GM11168 (cell line): ENCODE results near the gene IQSEC3.
"Not testable (repeated sequence)": the region's sequence is repeated elsewhere in the genome, so short reads cannot be mapped to it uniquely, and the experiment has no call there.

Source experiments
- in situ Hi-C: fragments of 300-500 bp; cut with MboI; formaldehyde crosslinking; loops from one replicate; pipeline ENCODE4 v1.12.0; 2022; ENCODE audit warnings: low sequenced_read_pairs; ENCODE audit not compliant: unreplicated experiment

IQSEC3 gene

GRCh38 chr12:133616-134232, 67.2 kb downstream of the IQSEC3 start:
- in situ Hi-C loops: not testable (repeated sequence)

DNA sequence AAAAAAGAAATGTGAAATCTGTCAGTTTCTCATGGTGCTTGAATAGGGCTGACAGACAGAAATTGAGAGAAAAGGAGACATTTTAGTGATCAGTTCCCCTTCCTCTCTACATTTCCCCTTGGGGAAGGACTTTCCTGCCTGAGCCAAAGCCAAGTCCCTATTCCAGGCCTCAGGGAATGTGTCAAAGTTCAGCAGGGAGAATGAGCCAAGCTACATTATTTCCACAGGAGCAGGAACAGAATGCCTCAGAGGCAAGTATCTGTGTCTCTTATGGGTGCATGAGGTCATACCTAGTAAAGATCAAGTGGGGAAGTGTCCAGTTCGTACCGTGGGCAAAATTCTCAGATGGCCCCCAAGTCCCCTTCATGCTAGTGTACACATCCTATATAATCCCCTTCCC, 68.6 kb downstream of the IQSEC3 start:
- in situ Hi-C loops: no loop called here

DNA sequence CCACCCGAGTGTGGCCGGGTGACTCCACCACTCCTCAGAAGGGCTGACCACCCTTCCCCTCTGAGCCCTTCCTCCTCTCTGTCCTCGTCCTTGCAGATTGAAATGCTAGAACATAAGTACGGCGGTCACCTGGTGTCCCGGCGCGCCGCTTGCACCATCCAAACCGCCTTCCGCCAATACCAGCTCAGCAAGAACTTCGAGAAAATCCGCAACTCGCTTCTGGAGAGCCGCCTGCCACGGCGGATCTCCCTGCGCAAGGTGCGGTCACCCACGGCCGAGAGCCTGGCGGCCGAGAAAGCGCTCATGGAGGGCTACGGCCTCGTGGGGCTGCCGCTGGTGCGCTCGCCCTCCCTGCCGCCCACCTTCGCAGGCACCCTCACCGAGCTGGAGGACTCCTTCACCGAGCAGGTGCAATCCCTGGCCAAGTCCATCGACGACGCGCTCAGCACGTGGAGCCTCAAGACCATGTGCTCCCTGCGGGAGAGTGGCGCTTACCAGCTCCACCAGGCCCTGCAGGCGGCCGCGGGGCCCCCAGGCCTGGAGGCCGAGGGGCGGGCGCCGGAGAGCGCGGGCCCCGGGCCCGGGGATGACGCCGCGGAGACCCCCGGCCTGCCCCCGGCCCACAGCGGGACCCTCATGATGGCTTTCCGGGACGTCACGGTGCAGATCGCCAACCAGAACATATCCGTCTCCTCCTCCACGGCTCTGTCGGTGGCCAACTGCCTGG, 71.8 kb downstream of the IQSEC3 start:
- in situ Hi-C loops: no loop called here

- in situ Hi-C loops: no loop called here
Measured at GRCh38 chr12:138898-139534, 72.4 kb downstream of the IQSEC3 start.

DNA sequence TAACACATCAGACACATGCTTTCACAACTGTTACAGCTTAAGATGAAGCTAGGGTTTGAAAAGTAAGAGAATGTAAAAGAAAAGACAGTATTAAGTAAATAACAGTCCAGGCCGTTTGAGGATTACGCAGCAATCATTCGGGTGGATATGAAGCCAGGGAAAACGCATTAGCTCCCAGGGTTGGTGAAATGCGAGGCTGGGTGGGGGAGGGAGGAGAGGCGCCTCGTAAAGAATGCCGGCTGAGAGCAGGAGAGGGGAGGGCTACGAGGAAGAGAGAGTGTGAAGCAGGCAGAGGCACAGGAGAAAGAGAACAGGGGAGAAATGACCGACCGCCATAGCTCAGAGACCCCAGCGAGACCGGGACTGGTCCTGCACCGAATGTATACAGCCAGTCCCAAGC, 73.0 kb downstream of the IQSEC3 start:
- in situ Hi-C loops: no loop called here

DNA sequence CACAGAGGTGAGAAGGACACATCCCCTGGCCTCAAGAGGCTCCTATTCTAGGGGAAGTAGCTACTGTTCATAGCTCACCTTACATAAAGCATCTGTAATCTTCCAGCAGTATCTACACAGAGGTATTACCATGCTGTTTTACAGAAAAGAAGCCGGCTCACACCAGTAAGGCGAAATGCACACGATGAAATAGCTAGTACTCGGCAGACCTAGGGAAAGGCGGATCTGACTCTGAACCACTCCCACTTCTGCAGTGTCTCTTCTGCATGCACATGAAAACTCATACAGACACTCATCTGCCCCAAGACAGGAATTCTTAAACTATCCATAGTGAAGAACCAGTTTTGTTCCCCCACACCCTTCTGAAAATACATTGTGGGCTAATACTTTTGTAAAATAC, 73.6 kb downstream of the IQSEC3 start:
- in situ Hi-C loops: no loop called here

DNA sequence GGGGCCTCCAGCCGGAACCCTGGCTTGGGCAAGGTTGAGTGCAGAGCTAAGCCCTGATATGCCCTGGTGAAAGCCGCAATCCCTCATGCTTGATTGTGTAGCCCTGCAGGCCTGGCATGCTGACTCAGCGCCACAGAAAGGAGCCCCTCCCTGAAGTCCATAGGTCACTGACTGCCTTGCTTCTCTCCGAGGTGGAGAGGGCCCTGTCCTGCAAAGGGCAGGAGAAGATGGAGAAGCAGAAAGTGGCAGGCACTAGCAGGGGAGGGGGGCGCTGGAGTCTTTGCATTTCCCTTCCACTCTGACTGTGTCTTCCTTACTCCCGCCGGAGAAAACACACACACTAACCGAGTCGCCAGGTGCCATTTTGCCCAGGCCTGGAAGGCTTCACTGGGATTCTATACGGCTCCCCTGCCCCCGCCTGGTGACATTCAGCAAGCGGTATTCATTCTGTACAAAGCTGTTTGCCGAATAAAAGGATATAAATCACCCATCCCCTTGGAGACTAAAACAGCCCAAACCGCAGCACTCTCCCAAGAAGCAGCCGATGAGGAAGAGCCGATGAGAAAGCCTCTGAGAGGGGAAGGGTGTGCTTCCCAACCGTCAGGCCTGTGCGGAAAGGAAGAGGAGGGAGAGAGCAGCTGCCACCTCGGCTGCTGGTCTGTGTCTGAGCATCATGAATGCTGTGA, 77.5 kb downstream of the IQSEC3 start:
- in situ Hi-C loops: no loop called here

- in situ Hi-C loops: no loop called here
Measured at GRCh38 chr12:144650-145284, 78.2 kb downstream of the IQSEC3 start.

GRCh38 chr12:145369-145960, 78.9 kb downstream of the IQSEC3 start:
- in situ Hi-C loops: no loop called here

GRCh38 chr12:147242-147641, 80.7 kb downstream of the IQSEC3 start:
- in situ Hi-C loops: no loop called here

DNA sequence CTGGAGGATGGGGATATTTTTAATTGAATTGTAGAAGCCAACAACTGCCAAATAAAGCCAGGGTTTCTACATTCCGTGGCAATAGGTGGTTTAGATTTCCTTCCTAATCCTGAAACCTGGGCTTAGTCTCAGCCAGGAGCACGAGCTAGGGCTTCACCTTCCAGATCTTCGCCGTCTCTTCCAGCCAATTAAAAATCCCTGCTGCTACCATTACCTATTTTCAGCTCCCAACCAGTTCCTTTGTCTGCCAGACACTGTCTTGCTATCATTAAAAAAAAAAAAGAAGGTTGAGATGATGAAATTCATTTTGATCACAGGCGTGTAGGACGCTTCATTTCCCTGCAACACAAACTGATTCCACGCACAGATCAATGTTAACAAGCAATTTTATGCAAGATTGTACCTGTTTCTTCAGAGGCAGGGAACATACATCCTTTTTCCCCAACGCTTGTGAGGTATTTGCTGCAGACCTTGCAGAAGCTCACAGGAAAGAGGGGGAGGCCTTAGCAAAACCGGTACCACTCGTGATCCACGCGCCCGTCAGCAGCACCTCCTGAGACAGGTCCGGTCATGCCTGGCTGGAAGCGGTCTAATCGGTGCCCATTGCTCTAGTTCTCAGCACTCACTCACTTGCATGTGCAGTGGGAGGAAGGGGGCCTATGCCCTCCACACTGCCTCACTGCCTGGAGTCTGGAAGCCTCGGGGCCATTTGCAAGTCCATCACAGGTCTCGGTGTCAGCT, 82.3 kb downstream of the IQSEC3 start:
- in situ Hi-C loops: no loop called here

- in situ Hi-C loops: no loop called here
Measured at GRCh38 chr12:151579-151978, 85.0 kb downstream of the IQSEC3 start.

- in situ Hi-C loops: no loop called here
Measured at GRCh38 chr12:152440-152839, 85.9 kb downstream of the IQSEC3 start.

- in situ Hi-C loops: no loop called here
Measured at GRCh38 chr12:153080-153746, 86.6 kb downstream of the IQSEC3 start.

- in situ Hi-C loops: no loop called here
Measured at GRCh38 chr12:154058-154457, 87.5 kb downstream of the IQSEC3 start.

- in situ Hi-C loops: no loop called here
Measured at GRCh38 chr12:155006-155405, 88.4 kb downstream of the IQSEC3 start.

- in situ Hi-C loops: no loop called here
Measured at GRCh38 chr12:155646-156045, 89.1 kb downstream of the IQSEC3 start.

DNA sequence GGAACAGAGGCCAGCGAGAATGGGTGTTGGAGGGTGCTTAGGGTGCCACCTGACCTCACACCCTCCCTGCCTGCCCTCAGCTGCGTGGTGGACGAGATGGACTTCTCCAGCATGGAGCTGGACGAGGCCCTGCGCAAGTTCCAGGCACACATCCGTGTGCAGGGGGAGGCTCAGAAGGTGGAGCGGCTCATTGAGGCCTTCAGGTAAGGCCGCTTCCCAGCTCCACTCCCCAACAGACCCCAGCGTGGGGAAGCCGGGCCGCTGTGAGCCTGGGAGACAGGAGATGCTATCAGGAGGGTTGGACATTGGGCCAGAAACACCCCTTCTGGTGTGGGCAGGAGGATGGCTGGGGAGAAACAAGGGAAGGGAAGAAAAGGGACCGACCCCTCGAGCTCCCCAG, 90.4 kb downstream of the IQSEC3 start:
- in situ Hi-C loops: no loop called here

DNA sequence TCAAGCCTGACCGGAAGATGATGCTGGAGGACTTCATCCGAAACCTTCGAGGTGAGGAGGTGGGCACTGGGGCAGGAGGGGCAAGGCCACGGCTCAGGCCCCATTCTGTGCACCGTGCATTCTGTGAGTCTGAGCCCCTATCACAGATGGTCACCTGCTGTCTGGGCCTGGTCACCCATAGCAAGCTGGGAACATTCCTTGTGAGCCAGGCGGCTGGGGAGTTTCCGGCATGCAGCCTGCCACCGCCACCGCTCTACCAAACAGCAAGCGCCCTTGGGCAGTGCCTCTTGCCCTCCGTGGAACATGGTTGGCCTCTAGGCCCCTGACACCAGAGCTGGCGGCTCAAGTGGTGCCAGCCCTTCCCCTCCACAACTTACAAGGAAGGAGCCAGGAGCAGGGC, 91.1 kb downstream of the IQSEC3 start:
- in situ Hi-C loops: no loop called here
